Esophagus squamous epithelium (tissue), 4 donors: Measurements from ENCODE around the gene ME2.

Source experiments
- POLR2A ChIP-seq, 4 donors: fragments of 450-650 bp; IDR thresholded peaks; one replicate each; pipeline ENCODE4 v1.6.1; 2017; ENCODE audit warnings: antibody characterized with exemption in 4 of 4, mild to moderate bottlenecking in 4 of 4, moderate library complexity in 3 of 4
- TF ChIP-seq, protein P1 (sequence below), 6 experiments: fragments of 450-650 bp in 4 of 6; fragments of 200-600 bp in 2 of 6; sonication (generic) in 2 of 6; IDR thresholded peaks; one replicate each; pipeline ENCODE4 v1.5.1; 2016 to 2019; ENCODE audit warnings: antibody characterized with exemption in 6 of 6, mild to moderate bottlenecking in 4 of 6, moderate library complexity in 4 of 6

DNA sequence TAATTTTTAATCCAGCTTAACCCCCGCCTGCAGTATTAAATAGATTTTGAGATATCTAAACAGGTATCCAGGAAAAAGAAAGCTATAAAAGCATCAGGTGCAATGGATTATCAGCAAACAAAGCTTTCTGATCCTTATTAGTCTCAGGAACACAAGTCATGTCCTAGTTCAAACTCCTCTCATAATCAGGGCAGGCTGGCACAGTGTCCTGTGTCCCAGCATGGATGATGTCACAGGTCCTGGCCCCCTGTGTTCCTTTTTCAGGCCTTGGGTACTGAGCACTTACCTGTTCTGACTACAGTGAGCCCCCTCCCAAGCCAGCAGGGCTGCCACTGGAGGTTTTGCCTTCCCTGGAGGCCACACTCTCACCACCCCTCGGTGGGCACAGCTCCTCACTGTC, 39.6 kb upstream of the ME2 start:
- TF ChIP-seq, protein P1, sequence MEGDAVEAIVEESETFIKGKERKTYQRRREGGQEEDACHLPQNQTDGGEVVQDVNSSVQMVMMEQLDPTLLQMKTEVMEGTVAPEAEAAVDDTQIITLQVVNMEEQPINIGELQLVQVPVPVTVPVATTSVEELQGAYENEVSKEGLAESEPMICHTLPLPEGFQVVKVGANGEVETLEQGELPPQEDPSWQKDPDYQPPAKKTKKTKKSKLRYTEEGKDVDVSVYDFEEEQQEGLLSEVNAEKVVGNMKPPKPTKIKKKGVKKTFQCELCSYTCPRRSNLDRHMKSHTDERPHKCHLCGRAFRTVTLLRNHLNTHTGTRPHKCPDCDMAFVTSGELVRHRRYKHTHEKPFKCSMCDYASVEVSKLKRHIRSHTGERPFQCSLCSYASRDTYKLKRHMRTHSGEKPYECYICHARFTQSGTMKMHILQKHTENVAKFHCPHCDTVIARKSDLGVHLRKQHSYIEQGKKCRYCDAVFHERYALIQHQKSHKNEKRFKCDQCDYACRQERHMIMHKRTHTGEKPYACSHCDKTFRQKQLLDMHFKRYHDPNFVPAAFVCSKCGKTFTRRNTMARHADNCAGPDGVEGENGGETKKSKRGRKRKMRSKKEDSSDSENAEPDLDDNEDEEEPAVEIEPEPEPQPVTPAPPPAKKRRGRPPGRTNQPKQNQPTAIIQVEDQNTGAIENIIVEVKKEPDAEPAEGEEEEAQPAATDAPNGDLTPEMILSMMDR (IDR thresholded peaks at IDR 0.05) = no peak
- no peak for TF ChIP-seq POLR2A (IDR thresholded peaks at IDR 0.05)
